Measurements from ENCODE around the gene QSOX2. TPM values are rescaled to one million over a fixed set of nuclear protein-coding genes. Genes with fewer than 3 reads are reported as not detected.

Gene QSOX2
- total and polyA plus RNA-seq, 4 donors = 4.9 to 12.2 (median 10.3) TPM

DNA sequence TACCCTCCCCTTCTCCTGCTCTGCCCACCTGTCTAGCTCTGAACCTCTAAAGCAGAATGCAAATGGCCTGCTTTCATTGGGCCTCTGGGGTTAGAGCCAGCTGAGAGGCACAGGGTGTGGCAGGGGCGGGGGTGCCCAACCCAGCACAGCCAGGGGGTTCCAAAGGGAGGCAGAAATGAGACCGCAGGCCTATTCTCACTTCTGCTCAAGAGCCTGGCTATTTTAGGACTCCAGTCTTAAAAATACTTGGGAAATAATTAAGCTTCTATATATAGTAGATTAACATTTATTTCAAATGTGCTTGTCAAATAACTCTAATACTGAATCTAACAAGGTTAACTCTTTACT lies 5.7 kb downstream of the QSOX2 start:
- 62 to 72% methylated on average over 2 of the region's 2 CpGs for WGBS, 2 donors
- no peaks in the 10 kb centered on the region for H3K27me3 ChIP-seq (ENCODE audit: control insufficient read depth in 3 of 3, insufficient read depth in 3 of 3, low read length in 2 of 3)
- DNase-seq = no peak
- ATAC-seq (ENCODE audit: insufficient read depth, low FRiP score) = no peak
- no peak overlapping the region for H3K4me3 ChIP-seq
- H3K4me1 ChIP-seq (ENCODE audit: control insufficient read depth in 5 of 5, insufficient read depth in 5 of 5, low read length in 5 of 5) = peaks cover 6 to 16% (median 12%) of the 10 kb centered on the region in 5 donors
- no peak overlapping the region for H3K27ac ChIP-seq (ENCODE audit: low read depth in 1 of 2, low read length in 1 of 2)
- H3K36me3 ChIP-seq (ENCODE audit: control insufficient read depth in 4 of 4, insufficient read depth in 4 of 4, low read length in 4 of 4) = peaks cover 0 to 9% (median 4%) of the 10 kb centered on the region in 4 donors
- no peak overlapping the region for H3K9ac ChIP-seq (ENCODE audit: insufficient read depth in 1 of 2, low read length in 2 of 2)
- TF ChIP-seq, protein P1, sequence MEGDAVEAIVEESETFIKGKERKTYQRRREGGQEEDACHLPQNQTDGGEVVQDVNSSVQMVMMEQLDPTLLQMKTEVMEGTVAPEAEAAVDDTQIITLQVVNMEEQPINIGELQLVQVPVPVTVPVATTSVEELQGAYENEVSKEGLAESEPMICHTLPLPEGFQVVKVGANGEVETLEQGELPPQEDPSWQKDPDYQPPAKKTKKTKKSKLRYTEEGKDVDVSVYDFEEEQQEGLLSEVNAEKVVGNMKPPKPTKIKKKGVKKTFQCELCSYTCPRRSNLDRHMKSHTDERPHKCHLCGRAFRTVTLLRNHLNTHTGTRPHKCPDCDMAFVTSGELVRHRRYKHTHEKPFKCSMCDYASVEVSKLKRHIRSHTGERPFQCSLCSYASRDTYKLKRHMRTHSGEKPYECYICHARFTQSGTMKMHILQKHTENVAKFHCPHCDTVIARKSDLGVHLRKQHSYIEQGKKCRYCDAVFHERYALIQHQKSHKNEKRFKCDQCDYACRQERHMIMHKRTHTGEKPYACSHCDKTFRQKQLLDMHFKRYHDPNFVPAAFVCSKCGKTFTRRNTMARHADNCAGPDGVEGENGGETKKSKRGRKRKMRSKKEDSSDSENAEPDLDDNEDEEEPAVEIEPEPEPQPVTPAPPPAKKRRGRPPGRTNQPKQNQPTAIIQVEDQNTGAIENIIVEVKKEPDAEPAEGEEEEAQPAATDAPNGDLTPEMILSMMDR (IDR thresholded peaks at IDR 0.05; ENCODE audit: control extremely low read depth, extremely low read depth) = no peak
- no peaks in the 10 kb centered on the region for H3K9me3 ChIP-seq (ENCODE audit: control insufficient read depth in 4 of 4, insufficient read depth in 3 of 4, low read length in 3 of 4)

DNA sequence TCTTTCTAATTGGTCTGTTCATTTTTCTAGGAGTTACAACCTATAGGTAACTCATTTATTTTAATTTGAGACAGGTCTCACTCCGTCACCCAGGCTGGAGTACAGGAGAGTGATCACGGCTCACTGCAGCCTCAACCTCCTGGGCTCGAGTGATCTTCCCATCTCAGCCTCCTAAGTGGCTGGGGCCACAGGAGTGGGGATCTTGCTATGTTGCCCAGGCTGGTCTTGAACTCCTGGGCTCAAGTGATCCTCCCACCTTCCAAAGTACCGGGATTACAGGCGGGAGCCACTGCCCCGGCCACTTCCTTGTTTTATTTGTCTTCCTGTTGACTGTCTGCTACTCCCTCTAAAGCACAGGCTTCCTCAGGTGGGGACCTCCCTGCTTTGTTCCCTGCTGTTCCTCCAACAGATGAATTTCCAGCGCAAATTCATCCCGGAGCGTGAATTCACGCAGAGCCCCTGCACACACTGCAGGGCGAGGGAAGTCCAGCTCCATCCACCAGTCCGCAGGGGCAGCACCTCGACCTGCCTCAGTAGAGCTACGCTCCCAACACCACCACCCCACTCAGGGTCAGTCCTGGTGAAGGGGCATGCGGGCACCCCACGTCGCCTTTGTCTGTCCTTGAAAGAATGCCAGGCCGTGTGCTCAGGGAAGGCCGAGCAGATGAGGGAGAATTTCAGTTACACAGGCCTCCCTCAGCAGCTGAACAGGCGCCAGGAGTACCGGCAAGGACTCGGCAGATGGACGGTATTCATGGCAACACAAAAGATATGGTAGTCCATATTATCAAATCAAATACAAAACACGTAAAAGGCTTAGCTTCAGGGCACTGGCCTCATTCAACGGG lies 6.3 kb downstream of the QSOX2 start:
- Histone ChIP-seq H3K4me3 (no peak overlapping the region), H3K27me3 (ENCODE audit: control insufficient read depth in 3 of 3, insufficient read depth in 3 of 3, low read length in 2 of 3) (no peaks in the 10 kb centered on the region), H3K9ac (ENCODE audit: insufficient read depth in 1 of 2, low read length in 2 of 2) (no peak overlapping the region), H3K36me3 (ENCODE audit: control insufficient read depth in 4 of 4, insufficient read depth in 4 of 4, low read length in 4 of 4) (peaks cover 0 to 9% (median 4%) of the 10 kb centered on the region in 4 donors), H3K27ac (ENCODE audit: low read depth in 1 of 2, low read length in 1 of 2) (no peak overlapping the region), H3K4me1 (ENCODE audit: control insufficient read depth in 5 of 5, insufficient read depth in 5 of 5, low read length in 5 of 5) (peaks cover 0 to 13% (median 6%) of the 10 kb centered on the region in 5 donors), H3K9me3 (ENCODE audit: control insufficient read depth in 4 of 4, insufficient read depth in 3 of 4, low read length in 3 of 4) (no peaks in the 10 kb centered on the region)
- ATAC-seq (ENCODE audit: insufficient read depth, low FRiP score) (no peak), DNase-seq (no peak)
- TF ChIP-seq, protein P1 (IDR thresholded peaks at IDR 0.05; ENCODE audit: control extremely low read depth, extremely low read depth) = no peak
- 73 to 80% methylated on average over 25 of the region's 25 CpGs for whole genome bisulfite sequencing, 2 donors

DNA sequence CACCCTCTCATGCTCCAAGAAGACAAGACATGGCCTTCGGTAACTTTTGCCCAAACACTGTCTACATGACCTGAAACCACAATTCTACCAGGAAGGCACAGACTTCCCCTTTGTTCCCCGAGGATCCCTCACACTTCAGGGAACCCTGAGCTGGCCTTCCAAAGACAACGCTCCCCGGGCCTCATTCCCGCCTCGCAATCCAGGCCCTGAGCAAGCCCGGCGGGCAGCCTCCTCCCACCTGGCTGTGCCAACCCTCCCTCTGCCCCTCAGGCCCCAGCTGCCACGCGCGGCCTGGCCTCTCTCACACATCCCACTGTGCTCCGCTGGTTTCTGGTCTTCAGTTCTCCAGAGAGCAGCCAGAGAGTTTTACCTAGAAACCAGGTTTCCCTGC lies 7.3 kb downstream of the QSOX2 start:
- no peak overlapping the region for H3K4me3 ChIP-seq
- no peaks in the 10 kb centered on the region for H3K27me3 ChIP-seq (ENCODE audit: control insufficient read depth in 3 of 3, insufficient read depth in 3 of 3, low read length in 2 of 3)
- peaks cover 0 to 11% (median 0%) of the 10 kb centered on the region in 5 donors for H3K4me1 ChIP-seq (ENCODE audit: control insufficient read depth in 5 of 5, insufficient read depth in 5 of 5, low read length in 5 of 5)
- H3K36me3 ChIP-seq (ENCODE audit: control insufficient read depth in 4 of 4, insufficient read depth in 4 of 4, low read length in 4 of 4) = peaks cover 0 to 9% (median 4%) of the 10 kb centered on the region in 4 donors
- no peaks in the 10 kb centered on the region for H3K9me3 ChIP-seq (ENCODE audit: control insufficient read depth in 4 of 4, insufficient read depth in 3 of 4, low read length in 3 of 4)
- no peak overlapping the region for H3K27ac ChIP-seq (ENCODE audit: low read depth in 1 of 2, low read length in 1 of 2)
- DNase-seq (no peak), ATAC-seq (ENCODE audit: insufficient read depth, low FRiP score) (no peak)
- WGBS, 2 donors = 61 to 80% methylated on average over 12 of the region's 12 CpGs
- H3K9ac ChIP-seq (ENCODE audit: insufficient read depth in 1 of 2, low read length in 2 of 2) = no peak overlapping the region
- TF ChIP-seq, protein P1 (IDR thresholded peaks at IDR 0.05; ENCODE audit: control extremely low read depth, extremely low read depth) = no peak
